T1000 (cell line): ENCODE measurements around the gene NTPCR.
"Not testable (repeated sequence)": the region's sequence is repeated elsewhere in the genome, so short reads cannot be mapped to it uniquely, and the experiment has no call there.

ENCODE experiments used
- DNase-seq: peaks from one replicate; lab custom pipeline; 2025; ENCODE audit warnings: mixed read lengths; lab: John Stamatoyannopoulos, UW

The NTPCR gene

GRCh38 chr1:232984577-232985425, 34.4 kb downstream of the NTPCR start:
- no peak for DNase-seq

- DNase-seq = no peak
Measured at GRCh38 chr1:232985882-232986526, 35.6 kb downstream of the NTPCR start.

GRCh38 chr1:232986527-232986922, 36.1 kb downstream of the NTPCR start:
- DNase-seq = no peak

GRCh38 chr1:232987046-232987773, 36.8 kb downstream of the NTPCR start:
- no peak for DNase-seq

GRCh38 chr1:232987774-232988140, 37.3 kb downstream of the NTPCR start:
- DNase-seq = no peak

- no peak for DNase-seq
Measured at GRCh38 chr1:232988572-232989040, 38.2 kb downstream of the NTPCR start.

- no peak for DNase-seq
Measured at GRCh38 chr1:232990176-232991128, 40.0 kb downstream of the NTPCR start.

- DNase-seq = no peak
Measured at GRCh38 chr1:232991238-232991637, 40.8 kb downstream of the NTPCR start.

- DNase-seq = no peak
Measured at GRCh38 chr1:232992227-232992626, 41.8 kb downstream of the NTPCR start.

GRCh38 chr1:232993555-232993954, 43.1 kb downstream of the NTPCR start:
- DNase-seq = no peak

GRCh38 chr1:232995189-232995588, 44.8 kb downstream of the NTPCR start:
- no peak for DNase-seq

- DNase-seq = no peak
Measured at GRCh38 chr1:232996143-232996542, 45.7 kb downstream of the NTPCR start.

- DNase-seq = no peak
Measured at GRCh38 chr1:232998138-232998537, 47.7 kb downstream of the NTPCR start.

GRCh38 chr1:232998646-232999045, 48.2 kb downstream of the NTPCR start:
- DNase-seq = no peak

- DNase-seq = no peak
Measured at GRCh38 chr1:232999956-233000625, 49.7 kb downstream of the NTPCR start.

GRCh38 chr1:233003638-233004037, 53.2 kb downstream of the NTPCR start:
- not testable (repeated sequence) for DNase-seq

- no peak for DNase-seq
Measured at GRCh38 chr1:233004451-233004850, 54.0 kb downstream of the NTPCR start.

GRCh38 chr1:233005156-233005555, 54.7 kb downstream of the NTPCR start:
- DNase-seq = no peak

GRCh38 chr1:233005703-233006102, 55.3 kb downstream of the NTPCR start:
- peak; percentile 41 for DNase-seq

GRCh38 chr1:233006108-233006507, 55.7 kb downstream of the NTPCR start:
- DNase-seq = no peak

- no peak for DNase-seq
Measured at GRCh38 chr1:233006541-233006973, 56.1 kb downstream of the NTPCR start.
